HTERT RPE-1 (cell line): ENCODE results near the gene RECK.

Source experiments
- in situ Hi-C: fragments of 300-500 bp; cut with MboI; formaldehyde crosslinking; loops from 4 replicates; pipeline ENCODE4 v1.14.3; 2020; ENCODE audit warnings: low sequenced_read_pairs

The RECK gene

DNA sequence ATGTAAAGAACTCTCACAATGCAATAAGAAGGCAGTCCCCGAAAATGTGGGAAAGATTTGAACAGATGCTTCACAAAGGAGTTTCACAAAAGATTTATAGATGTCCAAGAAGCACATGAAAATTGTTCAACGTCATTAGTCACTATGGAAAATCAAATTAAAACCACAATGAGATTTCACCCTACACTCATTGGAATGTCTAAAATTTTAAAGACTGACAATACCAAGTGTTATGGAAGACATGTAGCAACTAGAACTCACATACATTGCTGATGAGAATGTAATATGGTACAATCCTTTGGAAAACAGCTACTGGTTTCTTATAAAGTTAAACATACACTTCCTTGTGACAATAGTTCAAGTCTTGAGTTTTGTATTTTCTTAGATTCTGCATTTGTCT lies 11.0 kb upstream of the RECK start:
- in situ Hi-C loops = no loop called here

DNA sequence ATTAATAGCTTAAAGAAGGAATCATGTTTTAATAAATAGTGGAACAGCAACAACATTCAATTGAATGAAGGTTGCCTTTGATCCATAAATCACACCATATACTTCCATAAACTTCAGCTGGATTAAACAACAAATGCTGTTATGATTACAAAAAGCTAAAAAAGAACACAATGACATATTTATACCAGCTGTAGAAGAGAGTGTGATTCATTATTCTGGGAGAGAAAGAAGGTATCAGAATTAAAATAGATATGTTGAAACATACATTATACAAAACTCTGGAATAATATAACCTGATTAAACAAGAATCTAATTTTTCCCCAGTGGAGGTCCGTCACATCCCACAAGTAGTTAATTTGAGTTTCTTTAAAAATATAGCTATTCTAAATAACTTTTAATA lies 7.5 kb upstream of the RECK start:
- in situ Hi-C loops = no loop called here

DNA sequence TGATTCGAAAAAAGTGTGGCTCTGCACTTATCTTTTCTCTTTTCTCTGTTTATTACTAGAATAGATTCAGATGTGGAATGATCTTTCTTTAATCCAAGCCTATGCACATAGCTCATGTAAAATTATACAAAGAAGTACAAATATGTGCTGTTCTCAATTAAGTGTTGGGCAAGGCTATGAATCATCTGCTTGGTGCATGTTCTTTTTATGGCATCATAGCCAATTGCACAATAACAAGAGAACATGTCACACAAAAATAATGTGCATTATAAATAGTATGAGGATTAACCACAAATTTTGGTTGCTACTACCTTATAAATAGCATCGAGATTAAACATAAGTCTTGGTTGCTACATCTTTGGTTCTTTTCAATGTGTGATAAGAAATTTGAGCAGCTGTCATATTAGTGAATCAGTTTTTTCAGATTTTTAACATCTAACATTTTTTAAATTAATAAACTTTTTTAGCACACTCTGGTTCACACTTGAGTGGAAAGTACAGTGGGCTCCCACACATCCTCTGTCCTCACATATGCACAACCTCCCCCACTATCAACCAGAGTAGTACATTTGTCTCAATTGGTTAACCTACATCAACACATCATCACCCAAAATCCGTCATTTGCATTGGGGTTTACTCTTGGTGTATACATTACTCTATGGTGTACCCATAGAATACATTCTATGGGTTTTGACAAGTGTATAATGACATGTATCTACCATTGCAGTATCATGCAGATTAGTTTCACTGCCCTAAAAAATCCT lies 6.8 kb upstream of the RECK start:
- in situ Hi-C loops = no loop called here

DNA sequence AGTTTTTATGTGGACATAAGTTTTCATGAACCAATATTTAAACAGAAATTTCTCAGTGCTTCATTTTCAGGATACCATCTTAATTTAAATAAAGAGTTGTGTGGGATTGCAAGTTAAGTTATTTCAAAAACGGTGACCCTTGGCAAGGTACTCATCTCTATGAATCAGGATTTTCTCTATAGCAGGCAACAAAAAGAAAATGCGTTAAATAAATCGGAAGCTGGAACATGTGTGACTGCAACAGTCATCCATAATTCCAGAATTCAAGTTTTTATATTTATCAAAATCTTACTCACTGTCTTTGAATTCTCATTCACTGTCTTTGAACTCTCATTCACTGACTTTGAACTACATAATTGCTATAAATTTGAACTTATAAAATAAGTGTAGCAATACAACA lies 5.8 kb upstream of the RECK start:
- in situ Hi-C loops = no loop called here

DNA sequence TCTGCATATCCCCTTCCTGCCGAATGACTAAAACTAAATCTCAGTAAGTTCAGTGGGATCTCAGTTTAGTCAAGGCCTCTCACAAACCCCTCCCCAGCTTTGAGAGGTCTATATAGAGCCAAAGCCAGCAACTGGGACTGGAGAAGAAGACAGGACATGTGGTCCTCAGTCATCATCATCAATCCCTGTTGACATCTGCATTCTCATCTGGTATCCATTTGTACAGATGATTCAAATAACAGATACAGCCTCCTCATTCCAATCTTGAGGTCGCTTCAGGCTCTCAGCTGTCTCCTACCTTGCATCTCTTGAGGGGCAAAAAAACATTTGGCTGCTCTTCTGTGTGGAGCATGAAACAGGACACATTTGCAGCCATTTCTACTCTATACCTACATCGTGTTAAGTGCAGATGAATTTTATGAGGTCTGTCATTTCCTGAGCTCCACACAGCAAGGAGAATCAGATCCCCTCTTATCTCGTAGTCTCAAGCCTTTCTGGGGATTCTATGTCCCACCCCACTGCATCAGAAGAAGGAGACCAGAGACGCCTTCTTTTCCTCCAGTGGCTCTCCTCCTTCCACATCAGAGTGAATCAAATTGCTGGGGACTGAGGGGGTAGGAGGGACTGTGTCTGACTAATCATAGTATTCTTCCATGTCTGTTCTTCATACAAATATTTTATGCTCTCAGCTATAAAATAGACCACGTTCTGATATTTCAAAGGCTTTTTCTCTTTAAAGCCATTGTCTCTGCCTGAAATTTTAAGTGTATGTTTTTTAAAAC lies 4.7 kb upstream of the RECK start:
- in situ Hi-C loops = no loop called here

DNA sequence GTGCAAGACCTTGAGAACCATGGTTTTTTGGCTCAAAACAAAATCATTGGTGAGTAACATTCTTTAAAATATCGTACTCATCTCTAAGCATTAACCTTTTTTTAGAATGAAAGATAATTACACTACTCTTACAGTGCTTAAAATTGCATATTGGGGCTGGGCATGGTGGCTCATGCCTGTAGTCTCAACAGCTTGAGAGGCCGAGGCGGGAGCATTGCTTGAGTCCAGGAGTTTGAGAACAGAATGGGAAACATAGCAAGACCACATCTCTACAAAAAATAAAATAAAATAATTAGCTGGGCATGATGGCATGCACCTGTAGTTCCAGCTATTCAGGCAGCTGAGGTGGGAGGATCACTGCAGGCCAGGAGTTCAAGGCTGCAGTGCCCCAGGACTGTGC lies 2.9 kb upstream of the RECK start:
- in situ Hi-C loops = no loop called here

DNA sequence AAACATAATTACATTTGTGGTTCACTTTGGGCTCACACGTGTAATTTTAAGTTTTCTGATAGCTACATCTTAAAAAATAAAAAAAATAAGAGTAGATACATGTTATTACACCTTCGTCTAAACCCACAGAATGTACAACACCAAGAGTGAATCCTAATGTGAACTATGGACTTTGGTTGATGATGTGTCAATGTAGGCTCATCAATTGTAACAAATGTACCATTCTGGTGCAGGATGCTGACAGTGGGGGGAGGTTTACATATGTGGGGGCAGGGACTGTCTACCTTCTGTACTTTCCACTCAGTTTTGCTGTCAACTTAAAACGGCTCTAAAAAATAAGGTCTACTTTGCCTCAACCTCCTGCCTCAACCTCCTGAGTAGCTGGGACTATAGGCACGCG lies 2.5 kb upstream of the RECK start:
- in situ Hi-C loops = no loop called here

DNA sequence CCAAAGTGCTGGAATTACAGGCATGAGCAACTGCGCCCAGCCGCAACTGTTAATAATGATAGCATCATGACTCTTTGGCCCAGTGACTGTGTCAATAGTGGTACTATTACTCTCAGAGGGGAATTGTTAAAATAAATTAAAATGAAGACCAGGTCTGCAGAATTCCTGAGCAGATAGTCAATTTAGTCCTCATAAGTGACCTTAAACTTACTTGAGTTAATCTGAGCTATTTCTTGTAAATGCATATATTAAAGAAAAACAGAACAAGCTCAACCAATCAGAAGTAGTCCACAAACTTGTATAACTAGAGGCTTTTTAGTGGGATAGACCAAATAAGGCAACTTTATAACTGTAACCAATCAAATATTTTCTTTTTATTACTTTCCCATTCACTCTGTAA lies 1.7 kb upstream of the RECK start:
- in situ Hi-C loops = no loop called here

DNA sequence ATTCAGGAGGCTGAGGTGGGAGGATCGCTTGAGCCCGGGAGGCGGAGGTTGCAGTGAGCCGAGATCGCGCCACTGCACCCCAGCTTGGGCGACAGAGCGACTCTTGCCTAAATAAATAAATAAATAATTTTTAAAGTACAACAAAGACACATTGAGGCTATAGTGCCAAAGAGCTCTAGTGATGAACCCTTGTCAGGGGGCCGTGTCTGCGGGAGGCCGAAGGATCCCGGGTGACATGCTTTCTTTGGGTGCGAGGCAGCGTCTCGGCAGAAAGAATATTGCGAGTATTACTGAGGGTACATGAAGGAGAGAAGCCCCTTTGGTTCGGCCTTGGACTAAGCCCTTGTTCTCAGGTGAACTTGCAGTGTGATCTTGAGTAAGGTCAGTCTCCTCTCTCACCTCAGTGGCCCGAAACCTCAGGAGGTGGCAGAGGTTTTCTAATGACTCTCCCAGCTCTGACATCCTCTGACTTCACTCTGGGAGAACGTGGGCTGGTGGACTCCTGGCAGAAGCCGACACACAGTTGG lies 397 bp upstream of the RECK start:
- in situ Hi-C loops = no loop called here

DNA sequence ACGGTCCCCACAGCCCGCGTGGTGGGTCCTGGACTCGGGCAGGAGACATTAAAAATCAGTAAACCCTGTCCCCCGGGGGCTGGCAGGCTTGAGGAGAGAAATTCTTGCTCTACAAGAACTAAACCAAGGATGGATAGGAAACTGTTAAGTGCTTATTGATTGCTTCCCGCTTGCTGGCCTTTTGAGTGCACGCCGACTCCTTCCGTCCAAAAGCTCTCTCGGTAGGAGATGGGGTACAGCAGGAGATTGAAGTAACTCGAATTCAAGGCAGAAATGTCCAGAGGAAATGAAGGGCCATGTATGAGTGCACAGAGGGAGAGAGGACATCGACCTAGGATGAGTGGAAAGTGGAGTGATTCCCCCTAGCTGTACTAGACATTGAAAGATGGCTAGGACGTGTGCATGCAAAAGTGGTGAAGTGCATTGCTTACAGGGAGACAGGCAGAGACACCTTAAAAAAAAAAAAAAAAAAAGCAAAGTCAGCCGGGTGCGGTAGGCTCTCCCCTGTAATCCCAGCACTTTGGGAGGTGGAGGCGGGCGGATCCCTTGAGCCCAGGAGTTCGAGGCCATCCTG lies 923 bp downstream of the RECK start:
- in situ Hi-C loops = no loop called here

DNA sequence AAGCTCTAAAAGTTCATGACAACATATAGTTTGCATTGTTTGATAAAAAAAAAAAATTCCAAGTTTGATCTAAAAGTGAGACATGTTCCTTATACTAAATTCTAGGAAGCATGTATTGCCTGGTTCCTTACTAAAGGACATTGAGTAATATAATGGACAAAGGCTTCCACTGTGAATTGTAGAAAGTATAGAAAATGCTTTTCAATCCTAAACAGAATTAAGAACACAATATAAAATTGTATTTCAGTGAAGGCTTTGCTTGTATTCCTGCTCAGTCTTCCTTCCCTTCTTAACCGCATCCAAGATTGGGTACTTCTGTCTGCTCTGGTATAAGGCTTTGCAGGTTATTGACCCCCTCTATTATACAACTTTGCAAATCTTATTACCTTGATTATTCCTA lies 2.4 kb downstream of the RECK start:
- in situ Hi-C loops = no loop called here

DNA sequence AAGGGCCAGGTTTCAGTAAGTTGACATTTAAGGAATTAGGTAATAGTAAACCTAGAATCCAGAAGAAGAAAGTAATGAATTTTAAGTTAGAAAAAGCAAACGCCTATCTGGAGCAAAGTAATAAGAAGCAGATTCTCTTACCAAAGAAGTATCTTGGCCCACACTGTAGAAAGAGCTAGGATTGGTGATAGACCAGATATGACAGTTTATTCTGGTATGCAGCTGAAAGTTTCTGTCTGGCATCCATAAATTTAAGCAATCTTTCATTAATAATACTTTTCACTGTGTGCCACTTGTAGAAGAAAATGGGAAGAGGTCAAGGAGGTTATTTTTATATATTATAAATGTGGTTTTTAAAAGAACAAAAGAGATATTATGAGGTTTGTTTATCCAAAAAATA lies 3.0 kb downstream of the RECK start:
- in situ Hi-C loops = no loop called here

DNA sequence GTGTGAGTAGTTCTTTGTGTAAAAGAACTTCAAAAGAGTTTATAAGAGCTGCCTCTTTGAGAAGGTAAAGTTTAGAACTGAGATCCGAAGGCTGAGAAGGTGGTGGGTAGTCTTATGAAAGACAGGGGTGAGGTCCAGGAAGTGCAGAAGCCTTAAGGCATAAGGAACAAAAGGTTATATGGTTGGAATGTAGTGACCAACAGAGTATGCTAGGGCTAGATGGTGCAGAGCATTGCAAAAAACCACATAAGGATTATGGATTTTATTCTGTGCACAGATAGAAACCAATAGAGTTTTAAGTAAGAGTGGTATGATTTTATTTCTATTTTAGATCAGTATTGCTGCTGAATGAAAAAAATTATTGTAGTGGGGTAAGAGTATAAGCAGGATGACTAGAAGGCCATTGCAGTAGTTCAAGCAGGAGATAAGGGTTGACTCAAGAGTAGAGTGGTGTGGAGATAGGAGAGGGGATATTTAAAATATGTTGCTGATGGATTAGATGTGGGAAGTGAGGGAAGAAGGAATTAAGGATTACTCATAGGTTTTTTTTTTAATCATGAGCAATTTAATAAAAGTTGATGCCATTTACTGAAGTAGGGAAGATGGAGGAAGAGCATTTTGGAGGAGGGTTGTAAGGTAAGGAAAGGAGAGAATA lies 3.7 kb downstream of the RECK start:
- in situ Hi-C loops = no loop called here

DNA sequence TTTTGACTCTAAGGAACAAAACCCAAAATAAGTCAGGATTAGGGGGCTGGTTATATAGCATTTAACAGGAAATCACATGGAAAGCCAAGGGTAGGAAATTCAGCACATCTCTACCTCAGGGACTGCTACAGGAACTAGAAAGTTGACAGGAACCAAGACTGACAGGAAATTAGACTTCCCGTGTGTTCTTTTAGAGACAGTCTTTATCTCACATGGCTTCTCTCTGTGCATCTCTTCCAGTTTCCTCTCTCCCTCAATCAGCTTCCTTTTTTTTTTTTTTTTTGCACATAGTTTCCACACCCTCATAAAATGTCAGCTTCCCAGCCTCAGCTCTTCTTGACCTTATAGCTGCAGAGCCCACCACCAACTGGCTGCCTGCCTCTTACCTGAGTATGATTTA lies 4.8 kb downstream of the RECK start:
- in situ Hi-C loops = no loop called here

DNA sequence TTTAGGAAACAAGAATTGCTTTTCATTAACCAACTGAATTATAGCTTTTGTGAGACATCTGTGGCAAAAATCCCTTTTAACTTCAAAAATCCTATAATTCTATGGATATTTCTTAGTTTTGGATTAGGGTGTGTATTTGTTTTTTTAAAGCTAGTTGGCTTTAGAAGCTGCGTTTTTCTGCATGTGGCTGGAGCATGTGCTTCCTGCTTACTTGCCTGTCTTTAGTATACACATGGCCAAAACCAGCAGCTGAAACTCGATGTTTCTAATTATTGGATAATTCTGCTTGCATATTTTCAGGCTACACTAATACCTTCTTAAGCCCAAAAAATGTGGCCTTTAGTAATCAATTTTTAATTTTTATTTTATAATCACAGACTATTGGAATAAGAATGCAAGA lies 8.9 kb downstream of the RECK start:
- in situ Hi-C loops = no loop called here

DNA sequence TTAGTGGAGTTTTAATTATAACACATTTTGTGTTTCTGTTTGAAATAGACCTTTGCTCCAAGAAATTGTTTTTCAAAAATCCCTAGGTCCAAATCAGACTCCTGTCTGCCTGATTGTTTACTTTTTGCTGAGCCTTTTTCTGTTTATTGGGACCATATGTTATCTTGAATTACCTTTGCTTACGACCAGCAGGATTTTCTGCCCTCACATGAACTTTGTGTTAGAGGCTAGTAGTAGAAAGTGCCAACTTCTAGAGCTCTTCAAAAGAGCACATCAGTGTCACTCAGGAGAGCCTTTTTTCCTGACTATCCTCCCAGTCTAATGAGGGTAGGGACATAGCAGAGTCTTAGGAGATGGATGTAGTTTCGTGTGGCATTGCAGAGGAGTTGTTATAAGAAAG lies 10.2 kb downstream of the RECK start:
- in situ Hi-C loops = no loop called here

DNA sequence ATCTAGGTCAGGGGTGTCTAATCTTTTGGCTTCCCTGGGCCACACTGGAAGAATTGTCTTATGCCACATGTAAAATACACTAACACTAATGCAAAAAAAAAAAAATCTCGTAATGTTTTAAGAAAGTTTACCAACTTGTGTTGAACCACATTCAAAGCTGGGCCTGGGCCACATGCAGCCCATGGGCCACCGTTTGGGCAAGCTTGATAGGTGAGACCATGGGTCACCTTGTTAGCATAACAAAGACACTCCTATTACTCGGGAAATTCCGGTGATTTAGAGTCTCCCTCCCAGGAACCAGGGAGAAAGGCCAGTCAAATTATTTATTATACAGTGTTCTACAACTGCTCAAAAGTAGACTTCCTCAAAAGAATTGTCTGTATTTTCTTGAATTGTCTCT lies 12.7 kb downstream of the RECK start:
- in situ Hi-C loops = no loop called here

DNA sequence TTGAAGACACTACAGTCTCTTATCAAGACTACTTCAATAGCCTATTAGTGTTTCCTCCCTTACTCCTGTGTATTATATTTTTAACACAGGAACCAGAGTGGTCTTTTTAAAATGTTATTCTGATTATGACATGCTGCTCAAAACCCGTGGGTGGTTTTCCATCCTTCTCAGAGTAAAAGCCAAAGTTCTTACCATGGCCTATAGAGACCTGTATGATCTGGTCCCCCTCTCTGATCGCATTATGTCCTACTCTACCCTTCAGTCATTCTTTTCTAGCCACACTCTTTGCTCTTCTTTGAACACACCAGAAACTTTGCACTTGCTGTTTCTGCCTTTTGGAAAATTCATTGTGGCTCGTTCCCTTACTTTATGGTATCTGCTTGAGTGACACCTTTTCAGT lies 13.8 kb downstream of the RECK start:
- in situ Hi-C loops = no loop called here

DNA sequence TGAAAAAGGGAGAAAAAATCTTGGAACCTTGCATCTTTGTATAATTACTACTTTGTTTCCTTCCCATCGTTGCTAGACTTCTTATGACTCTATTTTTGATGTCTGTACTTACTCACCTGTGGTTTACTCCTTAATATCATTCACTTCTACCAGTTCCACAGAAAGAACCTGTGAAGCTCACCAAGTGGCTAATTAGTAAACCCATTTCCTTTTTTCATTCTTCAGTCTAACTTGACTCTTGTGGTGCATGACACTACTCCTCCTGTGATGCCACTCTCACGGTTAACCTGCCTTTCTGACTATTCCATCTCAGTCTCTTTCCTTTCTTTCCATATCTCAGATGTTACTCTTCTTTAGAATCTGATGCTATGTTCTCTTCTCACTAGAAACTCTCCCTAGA lies 14.6 kb downstream of the RECK start:
- in situ Hi-C loops = no loop called here

DNA sequence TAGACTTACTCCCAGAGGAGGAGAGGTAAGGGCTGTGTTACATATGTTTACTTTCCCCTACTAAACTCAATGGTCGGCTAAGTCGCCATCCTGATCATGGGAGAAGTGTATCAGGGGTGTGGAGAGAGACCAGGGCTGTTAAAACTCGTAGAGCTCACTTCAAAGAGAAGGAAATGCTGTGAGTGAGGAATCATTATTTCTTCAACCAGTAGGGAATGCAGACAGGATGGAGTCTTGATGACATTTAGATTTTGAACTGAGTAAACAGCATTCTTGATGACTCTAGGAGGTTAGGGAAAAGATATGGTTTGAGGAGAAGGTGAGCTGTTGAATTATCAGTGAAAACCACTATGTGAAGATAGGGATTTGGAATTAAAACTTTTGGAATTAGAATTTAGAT lies 17.3 kb downstream of the RECK start:
- in situ Hi-C loops = no loop called here

DNA sequence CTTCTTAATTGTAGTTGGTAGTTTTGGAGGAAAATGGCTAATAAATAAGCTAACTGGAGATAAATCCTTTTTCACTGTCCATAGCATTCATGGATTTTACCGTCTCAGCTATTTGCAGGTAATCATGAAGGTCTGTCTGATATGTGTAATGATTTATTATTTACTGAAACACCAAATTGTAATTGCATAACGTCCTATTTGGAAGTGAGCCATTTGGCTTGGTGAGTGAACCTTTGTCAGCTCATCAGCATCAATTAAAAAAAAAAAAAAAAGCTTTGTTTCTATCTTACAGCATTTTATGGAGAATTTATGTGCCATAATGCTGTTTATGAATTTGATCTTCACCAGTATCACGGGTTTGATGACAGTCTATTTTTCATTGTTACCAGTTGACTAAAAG lies 20.2 kb downstream of the RECK start:
- in situ Hi-C loops = no loop called here
